ENCODE results near the gene PRKAR1B. TPM values are rescaled to one million over a fixed set of nuclear protein-coding genes. Genes with fewer than 3 reads are reported as not detected.

The PRKAR1B gene
- 17.0 TPM for total RNA-seq

- ATAC-seq = peak; percentile 29
These were observed at the start of gene PRKAR1B for GRCh38 chr7:727104-727805. Gene PRKAR1B, minus strand, starts transcription at chr7:727281. Its CDS starts 15,776 bp downstream, at chr7:711505.

- ATAC-seq = no peak
These were observed 49.3 kb upstream of the PRKAR1B start for GRCh38 chr7:776381-776780.

- ATAC-seq = peak; percentile 75
These were observed 47.4 kb upstream of the PRKAR1B start for GRCh38 chr7:774161-775109.

- ATAC-seq = no peak
These were observed 46.5 kb upstream of the PRKAR1B start for GRCh38 chr7:773622-773915.

- ATAC-seq = no peak
These were observed 46.0 kb upstream of the PRKAR1B start for GRCh38 chr7:772861-773621.

GRCh38 chr7:772392-772791 is 45.3 kb upstream of the PRKAR1B start:
- ATAC-seq = no peak

- no peak for ATAC-seq
These were observed 44.9 kb upstream of the PRKAR1B start for GRCh38 chr7:772005-772294.

GRCh38 chr7:771234-772004 is 44.3 kb upstream of the PRKAR1B start:
- peak; percentile 38 for ATAC-seq

GRCh38 chr7:770741-771166 is 43.7 kb upstream of the PRKAR1B start:
- no peak for ATAC-seq

- no peak for ATAC-seq
These were observed 43.3 kb upstream of the PRKAR1B start for GRCh38 chr7:770336-770735.

- ATAC-seq = peak; percentile 11
These were observed 41.9 kb upstream of the PRKAR1B start for GRCh38 chr7:768881-769504.

- ATAC-seq = peak; percentile 24
These were observed 41.1 kb upstream of the PRKAR1B start for GRCh38 chr7:767941-768731.

- no peak for ATAC-seq
These were observed 40.5 kb upstream of the PRKAR1B start for GRCh38 chr7:767580-767940.

- ATAC-seq = no peak
These were observed 38.3 kb upstream of the PRKAR1B start for GRCh38 chr7:765383-765782.

- ATAC-seq = no peak
These were observed 36.7 kb upstream of the PRKAR1B start for GRCh38 chr7:763762-764161.

GRCh38 chr7:762885-763284 is 35.8 kb upstream of the PRKAR1B start:
- no peak for ATAC-seq

GRCh38 chr7:761631-762030 is 34.5 kb upstream of the PRKAR1B start:
- ATAC-seq = no peak

GRCh38 chr7:761101-761500 is 34.0 kb upstream of the PRKAR1B start:
- ATAC-seq = no peak

GRCh38 chr7:760006-760405 is 32.9 kb upstream of the PRKAR1B start:
- no peak for ATAC-seq

- ATAC-seq = no peak
These were observed 32.5 kb upstream of the PRKAR1B start for GRCh38 chr7:759569-759968.

- no peak for ATAC-seq
These were observed 30.7 kb upstream of the PRKAR1B start for GRCh38 chr7:757741-758163.

Data from esophagus mucosa (tissue), 1 donor.